Amniotic stem cell (primary cell): ENCODE results near the gene TGFB3.
A peak's percentile ranks its signal among the peaks of the same experiment; 100 is the strongest.
"Not testable (repeated sequence)": the region's sequence is repeated elsewhere in the genome, so short reads cannot be mapped to it uniquely, and the experiment has no call there.

Experiments used
- DNase-seq: peaks from one replicate; lab custom pipeline; 2025; lab: John Stamatoyannopoulos, UW

The TGFB3 gene

GRCh38 chr14:75981426-75982265 is at the start of gene TGFB3:
TGFB3 (minus strand) TSS chr14:75981995; CDS start chr14:75980893, 1,102 bp downstream.
- DNase-seq, result peak; percentile 26

DNA sequence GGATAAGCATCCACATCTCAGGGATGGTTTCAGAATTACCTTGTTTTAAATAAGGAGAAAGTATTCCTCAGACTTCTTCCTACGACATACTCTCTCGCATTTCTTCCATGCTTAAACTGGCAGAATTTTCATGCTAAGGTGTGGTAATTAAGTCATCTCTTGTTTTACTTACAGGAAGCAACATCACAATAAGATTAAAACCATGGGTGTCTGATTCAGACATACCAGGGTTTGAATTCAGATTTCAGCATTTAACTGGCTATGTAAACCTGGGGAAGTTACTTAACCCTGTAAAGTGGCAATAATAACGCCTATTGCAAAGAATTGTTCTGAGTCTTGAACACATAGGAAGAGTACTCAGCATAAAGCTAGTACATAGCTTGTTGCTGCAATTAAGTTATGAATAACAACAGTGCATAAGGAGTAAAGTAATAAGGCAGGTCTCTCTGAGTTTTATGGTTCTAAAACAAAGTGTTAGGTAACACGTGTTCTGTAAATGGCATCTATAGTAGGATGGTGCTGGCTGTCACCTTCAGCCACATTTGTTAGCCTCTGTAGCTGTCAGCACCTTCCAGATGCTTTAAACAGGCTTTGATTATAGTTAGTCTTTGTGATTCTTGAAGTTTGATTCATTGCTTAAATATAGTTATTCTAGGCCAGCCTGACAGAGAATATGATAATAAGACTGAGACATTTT is 42.6 kb upstream of the TGFB3 start:
- DNase-seq, result no peak

DNA sequence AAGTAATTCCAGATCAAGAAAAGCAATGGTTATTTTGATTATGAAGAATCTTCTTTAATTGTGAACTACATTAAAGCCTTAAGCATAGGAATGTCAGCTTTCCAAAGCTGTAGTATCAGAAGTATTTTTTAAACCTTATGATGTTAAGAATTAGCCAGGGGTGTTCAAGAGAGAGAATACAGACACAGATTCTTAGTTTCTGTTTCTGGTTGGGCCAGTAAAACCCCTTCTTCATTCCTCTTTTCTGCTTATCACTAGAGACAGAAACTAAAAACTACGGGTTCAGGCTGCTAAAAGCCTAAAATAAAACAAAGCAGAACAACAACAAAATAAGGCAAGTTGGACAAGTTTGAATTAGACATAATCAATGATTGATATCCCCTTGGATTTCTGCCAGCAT is 42.0 kb upstream of the TGFB3 start:
- DNase-seq, result no peak

DNA sequence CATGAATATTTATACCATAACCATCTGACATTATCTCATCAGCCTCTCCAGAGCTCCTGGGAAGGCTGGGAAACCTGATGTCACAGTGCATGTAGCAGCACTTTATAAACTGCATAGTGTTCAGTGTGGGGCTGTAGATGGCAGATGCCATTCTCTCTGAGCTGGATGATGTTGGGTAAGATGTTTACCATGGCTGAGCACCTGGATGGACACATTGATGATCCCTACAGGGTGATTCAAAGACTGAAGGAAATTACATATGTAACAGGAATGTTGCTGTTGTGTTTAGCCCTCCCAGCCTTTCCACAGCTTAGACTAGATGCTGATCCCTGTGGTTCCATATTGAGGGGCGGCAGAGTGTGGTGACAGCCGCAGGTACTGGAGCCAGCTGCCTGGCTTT is 41.2 kb upstream of the TGFB3 start:
- no peak for DNase-seq

- DNase-seq, result no peak
Observed at GRCh38 chr14:76019676-76020075, 37.9 kb upstream of the TGFB3 start.

DNA sequence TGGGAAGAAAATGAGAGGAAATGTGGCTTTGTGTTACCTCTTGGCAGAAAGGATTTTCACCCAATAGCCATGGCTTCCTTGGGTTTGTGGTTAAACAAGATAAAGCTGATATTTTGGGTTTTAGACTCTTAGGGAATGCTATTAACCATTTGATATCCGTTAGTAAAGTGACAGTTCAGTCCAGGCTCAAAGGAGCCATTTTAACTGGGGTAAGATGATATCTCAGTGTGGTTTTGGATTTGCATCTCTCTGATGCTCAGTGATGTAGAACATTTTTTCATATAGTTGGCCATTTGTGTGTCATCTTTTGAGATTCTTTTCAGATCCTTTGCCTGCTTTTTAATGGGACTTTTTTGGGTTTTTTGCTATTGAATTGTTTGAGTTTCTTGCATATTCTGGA is 33.9 kb upstream of the TGFB3 start:
- DNase-seq, result no peak

DNA sequence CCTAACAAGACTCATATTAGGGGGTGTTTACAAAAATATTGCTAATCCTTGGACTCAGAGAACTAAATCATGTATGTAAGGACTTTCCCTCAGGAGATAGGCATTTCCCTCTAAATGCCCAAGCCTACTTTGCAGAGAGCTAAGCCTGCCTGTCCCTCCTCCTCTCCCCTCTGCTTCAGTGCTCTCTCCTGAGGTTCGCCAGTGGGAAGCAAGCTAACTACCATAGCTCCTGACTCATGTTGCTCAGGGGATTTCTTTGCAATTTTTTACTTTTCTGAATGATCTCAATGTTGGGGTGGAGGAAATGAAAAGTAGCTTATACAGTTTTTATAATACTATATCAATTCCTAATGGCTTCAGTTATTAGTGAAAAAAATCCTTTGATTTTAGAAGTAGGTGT is 33.4 kb upstream of the TGFB3 start:
- no peak for DNase-seq

GRCh38 chr14:76012354-76012753 is 30.6 kb upstream of the TGFB3 start:
- no peak for DNase-seq

DNA sequence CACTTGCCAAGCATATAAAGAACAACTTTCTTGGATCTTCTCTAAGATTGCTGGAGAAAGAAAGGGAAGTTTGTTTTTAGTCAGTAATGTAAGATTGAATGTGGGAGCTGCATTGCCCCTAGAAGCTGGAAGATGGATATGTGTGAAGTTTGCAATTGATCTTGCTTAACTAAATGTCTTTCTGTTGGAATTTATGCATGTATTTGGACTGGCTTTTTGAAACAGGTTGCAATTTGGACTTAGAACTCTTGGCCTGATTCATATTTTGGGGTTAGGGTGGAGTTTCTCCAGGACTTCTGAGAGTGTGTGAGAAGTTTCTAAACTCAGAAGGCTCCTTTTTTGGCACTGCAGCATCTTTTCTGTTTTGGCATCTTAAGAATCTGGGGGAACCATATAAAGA is 30.1 kb upstream of the TGFB3 start:
- no peak for DNase-seq

DNA sequence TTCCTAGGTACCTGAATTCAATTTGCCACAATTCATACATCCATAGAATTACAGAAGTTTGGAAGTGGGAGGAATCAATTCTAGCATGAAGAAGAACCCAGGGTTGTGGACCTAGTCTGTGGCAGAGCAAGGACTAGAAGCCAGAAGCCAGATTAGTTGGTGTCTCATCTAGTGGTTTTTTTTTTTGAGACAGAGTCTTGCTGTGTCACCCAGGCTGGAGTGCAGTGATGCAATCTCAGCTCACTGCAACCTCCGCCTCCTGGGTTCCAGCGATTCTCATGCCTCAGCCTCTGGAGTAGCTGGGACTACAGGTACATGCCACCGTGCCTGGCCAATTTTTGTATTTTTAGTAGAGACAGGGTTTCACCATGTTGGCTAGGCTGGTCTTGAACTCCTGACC is 27.8 kb upstream of the TGFB3 start:
- DNase-seq, result not testable (repeated sequence)

- no peak for DNase-seq
Observed at GRCh38 chr14:76007852-76008251, 26.1 kb upstream of the TGFB3 start.

- DNase-seq, result no peak
Observed at GRCh38 chr14:76007379-76007778, 25.6 kb upstream of the TGFB3 start.

DNA sequence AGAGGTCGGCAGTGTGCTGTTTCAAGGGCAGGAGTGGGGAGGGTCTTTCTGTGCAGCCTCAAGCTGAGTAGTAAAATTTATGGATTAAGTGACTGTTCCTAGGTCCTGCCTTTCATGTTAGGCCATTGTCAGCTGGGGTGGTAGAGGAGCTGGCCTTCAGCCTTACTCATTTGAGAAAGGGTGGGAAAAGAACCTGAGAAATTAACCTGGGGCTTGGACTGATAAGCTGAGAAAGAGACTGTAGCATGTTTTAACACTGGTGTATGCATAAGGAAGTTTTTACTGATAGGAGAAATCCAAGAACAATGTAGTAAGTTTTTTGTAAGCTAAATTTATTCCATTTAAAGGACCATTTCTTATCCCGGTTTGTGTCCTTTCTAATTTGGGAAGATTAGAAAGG is 24.5 kb upstream of the TGFB3 start:
- DNase-seq, result no peak

GRCh38 chr14:76002383-76002782 is 20.6 kb upstream of the TGFB3 start:
- DNase-seq, result no peak

DNA sequence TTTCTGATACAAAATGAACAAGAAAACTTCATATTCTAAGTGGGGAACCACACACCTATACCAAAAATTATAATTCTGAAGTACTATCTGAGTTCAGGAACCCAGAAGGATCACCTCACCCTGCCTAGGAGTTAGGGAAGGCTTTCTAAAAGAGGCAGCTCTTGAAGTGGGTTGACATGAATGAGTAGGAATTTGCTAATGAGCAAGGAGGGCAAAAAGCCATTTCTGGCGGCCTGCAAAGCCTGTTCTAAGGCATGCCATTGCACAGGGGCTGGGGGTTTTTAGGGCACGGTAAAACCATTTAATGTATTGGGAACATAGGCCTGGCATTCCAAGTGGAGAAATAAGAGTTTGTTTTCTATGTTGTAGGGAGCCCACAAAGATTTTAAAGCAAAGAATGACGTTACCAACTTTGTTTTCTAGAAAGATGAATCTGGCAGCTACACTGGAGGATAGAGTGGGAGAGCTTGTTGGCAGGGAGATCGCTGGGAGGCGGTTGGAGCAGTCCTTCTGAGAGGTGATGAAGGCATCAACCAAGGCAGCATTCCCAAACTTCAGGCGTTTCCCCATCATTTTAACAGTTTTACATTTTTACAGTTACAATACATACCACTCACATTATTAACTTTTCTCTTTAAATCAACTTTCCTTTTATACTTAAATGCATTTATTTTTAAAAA is 17.9 kb upstream of the TGFB3 start:
- no peak for DNase-seq

- no peak for DNase-seq
Observed at GRCh38 chr14:75996488-75996887, 14.7 kb upstream of the TGFB3 start.

GRCh38 chr14:75995372-75996041 is 13.7 kb upstream of the TGFB3 start:
- DNase-seq, result no peak

GRCh38 chr14:75993567-75994041 is 11.8 kb upstream of the TGFB3 start:
- no peak for DNase-seq

DNA sequence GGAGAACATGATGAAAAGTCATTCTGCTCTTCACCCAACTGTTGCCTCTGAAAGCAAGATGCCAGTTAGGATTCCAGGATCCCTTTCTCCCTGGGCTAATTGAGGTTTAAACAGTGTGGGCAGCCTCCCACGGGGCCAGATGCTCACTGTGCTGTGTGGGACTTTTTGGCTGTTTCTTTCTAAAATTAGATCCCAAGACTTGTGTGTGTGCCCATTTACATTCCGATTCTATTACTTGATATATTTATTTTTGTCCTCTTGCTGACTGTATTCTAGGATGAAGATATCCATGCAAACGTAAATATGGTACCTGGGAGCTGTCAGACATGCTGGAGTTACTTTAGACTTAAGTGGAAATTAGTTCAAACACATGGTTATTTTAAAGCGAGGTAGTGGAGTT is 10.0 kb upstream of the TGFB3 start:
- DNase-seq, result no peak

GRCh38 chr14:75990297-75990696 is 8.5 kb upstream of the TGFB3 start:
- DNase-seq, result no peak

- DNase-seq, result no peak
Observed at GRCh38 chr14:75989134-75989533, 7.3 kb upstream of the TGFB3 start.
